Endodermal cell (in vitro differentiated cells): ENCODE measurements around the gene CLIP1. TPM values are rescaled to one million over a fixed set of nuclear protein-coding genes. Genes with fewer than 3 reads are reported as not detected.
"Not testable (repeated sequence)": the region's sequence is repeated elsewhere in the genome, so short reads cannot be mapped to it uniquely, and the experiment has no call there.

Experiments
- DNase-seq: peaks from one replicate; pipeline ENCODE4 v3.0.0-alpha.2; 2017
- H3K27ac ChIP-seq: 2 replicates; pipeline ENCODE4 v1.5.1; 2013; ENCODE audit warnings: mild to moderate bottlenecking, low read depth, low read length, moderate library complexity
- H3K27me3 ChIP-seq: 2 replicates; pipeline ENCODE4 v1.6.1; 2013; ENCODE audit warnings: mild to moderate bottlenecking, low read length, moderate library complexity; ENCODE audit not compliant: insufficient read depth, control insufficient read depth, poor library complexity, severe bottlenecking
- H3K36me3 ChIP-seq: 2 replicates; pipeline ENCODE4 v1.7.0; 2013; ENCODE audit warnings: mild to moderate bottlenecking, low read length, moderate library complexity; ENCODE audit not compliant: control insufficient read depth, insufficient read depth
- H3K4me1 ChIP-seq: one replicate; pipeline ENCODE4 v1.7.0; 2013; ENCODE audit warnings: low read length; ENCODE audit not compliant: control insufficient read depth, insufficient read depth
- H3K4me3 ChIP-seq: 2 replicates; pipeline ENCODE4 v1.5.1; 2013; ENCODE audit warnings: mild to moderate bottlenecking, low read length, moderate library complexity
- H3K9ac ChIP-seq: 2 replicates; pipeline ENCODE4 v1.6.1; 2013; ENCODE audit warnings: mild to moderate bottlenecking, low read length, moderate library complexity; ENCODE audit not compliant: poor library complexity, severe bottlenecking; ENCODE audit errors: extremely low read depth
- H3K9me3 ChIP-seq: 2 replicates; pipeline ENCODE4 v1.6.1; 2013; ENCODE audit warnings: mild to moderate bottlenecking, low read length, moderate library complexity; ENCODE audit not compliant: control insufficient read depth
- H3K27ac Mint-ChIP-seq: 2 replicates; pipeline ENCODE4 v1.8.0; 2020; ENCODE audit warnings: mixed read lengths
- H3K27me3 Mint-ChIP-seq: 2 replicates; pipeline ENCODE4 v1.8.0; 2021; ENCODE audit warnings: mild to moderate bottlenecking, mixed read lengths; ENCODE audit not compliant: insufficient read depth
- H3K36me3 Mint-ChIP-seq: 2 replicates; pipeline ENCODE4 v1.8.0; 2020; ENCODE audit warnings: low read depth, mixed read lengths
- H3K4me1 Mint-ChIP-seq: 2 replicates; pipeline ENCODE4 v1.8.0; 2020; ENCODE audit warnings: mixed read lengths
- H3K4me3 Mint-ChIP-seq: 2 replicates; pipeline ENCODE4 v1.8.0; 2020; ENCODE audit warnings: mild to moderate bottlenecking, moderate library complexity, mixed read lengths
- H3K9me3 Mint-ChIP-seq: 2 replicates; pipeline ENCODE4 v1.8.0; 2020; ENCODE audit warnings: mild to moderate bottlenecking, mixed read lengths
- CTCF ChIP-seq: fragments of 200-600 bp; sonication (generic); conservative IDR thresholded peaks from 2 replicates; pipeline ENCODE4 v1.5.0; 2021; ENCODE audit warnings: antibody characterized with exemption, mild to moderate bottlenecking
- WGBS, 2 experiments: methylation state at CpG; one replicate each; pipeline versions ENCODE4 v1.1.5 to v1.1.7; 2013; ENCODE audit warnings: missing lambda C conversion rate in 2 of 2, mixed read lengths in 1 of 2; ENCODE audit not compliant: insufficient coverage in 1 of 2, insufficient read length in 1 of 2; 5-methylcytosine and 5-hydroxymethylcytosine counted together
- total RNA-seq, 2 donors: library from RNA; stranded (reverse); fragmentation: NEBNext Ultra II Directional in 1 of 2; extraction: Animal tissue kit (Norgen Biotek cat#: 25700) in 1 of 2; gene quantifications; 2 replicates in 1 of 2; 3 replicates in 1 of 2; pipeline ENCODE4 v1.2.1, GENCODE V29; 2021

CLIP1 gene
- total RNA-seq, 2 donors from 2014 or later: 56.5 to 65.1 TPM

GRCh38 chr12:122402264-122402663 lies 20.2 kb downstream of the CLIP1 start:
- Histone ChIP-seq H3K36me3 (peaks cover 11% of the 10 kb centered on the region), H3K4me3 (no peak overlapping the region), H3K9me3 (no peaks in the 10 kb centered on the region), H3K27ac (no peak overlapping the region), H3K27me3 (no peaks in the 10 kb centered on the region), H3K9ac (no peak overlapping the region), H3K4me1 (peaks cover 8% of the 10 kb centered on the region)
- Mint-ChIP-seq H3K27ac (no peak overlapping the region), H3K4me1 (peaks cover 22% of the 10 kb centered on the region), H3K36me3 (peaks cover 9% of the 10 kb centered on the region), H3K4me3 (no peak overlapping the region), H3K9me3 (no peaks in the 10 kb centered on the region), H3K27me3 (no peaks in the 10 kb centered on the region)
- DNase-seq: no peak
- no peak for TF ChIP-seq CTCF
- 94 to 100% methylated on average over 2 to 4 of the region's 4 CpGs for WGBS, 2 experiments

GRCh38 chr12:122399592-122400373 lies 22.7 kb downstream of the CLIP1 start:
- Histone ChIP-seq H3K4me1 (peaks cover 8% of the 10 kb centered on the region), H3K27me3 (no peaks in the 10 kb centered on the region), H3K36me3 (peaks cover 14% of the 10 kb centered on the region), H3K27ac (peak overlapping the region; percentile 64), H3K4me3 (peak overlapping the region; percentile 7), H3K9me3 (no peaks in the 10 kb centered on the region), H3K9ac (peak overlapping the region; percentile 55)
- peak overlapping the region; percentile 41 for H3K4me3 Mint-ChIP-seq
- H3K36me3 Mint-ChIP-seq: peaks cover 10% of the 10 kb centered on the region
- peak overlapping the region; percentile 98 for H3K27ac Mint-ChIP-seq
- TF ChIP-seq CTCF: peak; percentile 84
- no peaks in the 10 kb centered on the region for H3K27me3 Mint-ChIP-seq
- H3K4me1 Mint-ChIP-seq: peaks cover 17% of the 10 kb centered on the region
- no peaks in the 10 kb centered on the region for H3K9me3 Mint-ChIP-seq
- peak; percentile 90 for DNase-seq
- 25 to 28% methylated on average over 10 to 14 of the region's 14 CpGs for WGBS, 2 experiments

- Mint-ChIP-seq H3K4me1 (peaks cover 17% of the 10 kb centered on the region), H3K4me3 (peak overlapping the region; percentile 41), H3K27ac (peak overlapping the region; percentile 98), H3K36me3 (peaks cover 9% of the 10 kb centered on the region), H3K9me3 (no peaks in the 10 kb centered on the region), H3K27me3 (no peaks in the 10 kb centered on the region)
- TF ChIP-seq CTCF: no peak
- no peak for DNase-seq
- WGBS, 2 experiments: 64% methylated on average over 2 of the region's 2 CpGs; no CpG with 5 or more reads in 1 of the 2 experiments
- Histone ChIP-seq H3K9ac (peak overlapping the region; percentile 55), H3K27ac (no peak overlapping the region), H3K27me3 (no peaks in the 10 kb centered on the region), H3K4me1 (peaks cover 8% of the 10 kb centered on the region), H3K36me3 (peaks cover 14% of the 10 kb centered on the region), H3K9me3 (no peaks in the 10 kb centered on the region), H3K4me3 (no peak overlapping the region)
These were observed 23.2 kb downstream of the CLIP1 start for GRCh38 chr12:122399254-122399591.

GRCh38 chr12:122397981-122398380 lies 24.5 kb downstream of the CLIP1 start:
- H3K36me3 ChIP-seq: peaks cover 14% of the 10 kb centered on the region
- not testable (repeated sequence) for H3K9ac ChIP-seq, H3K27me3 ChIP-seq, H3K4me3 ChIP-seq, H3K9me3 ChIP-seq, DNase-seq, H3K27ac Mint-ChIP-seq, H3K4me1 ChIP-seq, H3K36me3 Mint-ChIP-seq, H3K27me3 Mint-ChIP-seq, H3K4me3 Mint-ChIP-seq, H3K27ac ChIP-seq, H3K9me3 Mint-ChIP-seq
- 87 to 96% methylated on average over 3 to 6 of the region's 6 CpGs for WGBS, 2 experiments
- peaks cover 17% of the 10 kb centered on the region for H3K4me1 Mint-ChIP-seq
